Activated CD8-positive, alpha-beta T cell treated with anti-CD3 and anti-CD28 coated beads, Interleukin-2, amount 10 ng/mL, durations not matched to agents 7 days and 5 days (primary cell): ENCODE data around the gene GPR37. TPM values are rescaled to one million over a fixed set of nuclear protein-coding genes. Genes with fewer than 3 reads are reported as not detected.

Source experiments
- ATAC-seq: fragments of 150-1000 bp; cut with Tn5 transposase; one replicate; pipeline ENCODE4 v1.10.0; 2021; ENCODE audit warnings: moderate library complexity
- CTCF ChIA-PET: fragments of 350-600 bp; sonication (Branson Sonifier 250); formaldehyde crosslinking; loops from one replicate; lab custom pipeline; 2021; ENCODE audit warnings: antibody characterized with exemption; lab: Charles Lee
- POLR2A ChIA-PET: fragments of 350-600 bp; sonication (Branson Sonifier 250); formaldehyde crosslinking; loops from one replicate; lab custom pipeline; 2021; ENCODE audit warnings: antibody characterized with exemption; lab: Charles Lee
- DNase-seq: peaks from one replicate; pipeline ENCODE4 v3.0.0-alpha.2; 2020
- H3K27ac Mint-ChIP-seq: one replicate; pipeline ENCODE4 v1.8.0; 2021; ENCODE audit warnings: mild to moderate bottlenecking, mixed read lengths
- H3K27me3 Mint-ChIP-seq: one replicate; pipeline ENCODE4 v1.8.0; 2021; ENCODE audit warnings: low read depth, mixed read lengths
- H3K36me3 Mint-ChIP-seq: one replicate; pipeline ENCODE4 v1.8.0; 2021; ENCODE audit warnings: low read depth, mixed read lengths
- H3K4me1 Mint-ChIP-seq: one replicate; pipeline ENCODE4 v1.8.0; 2021; ENCODE audit warnings: low read depth, mixed read lengths
- H3K4me3 Mint-ChIP-seq: one replicate; pipeline ENCODE4 v1.8.0; 2021; ENCODE audit warnings: mild to moderate bottlenecking, mixed read lengths
- H3K9me3 Mint-ChIP-seq: one replicate; pipeline ENCODE4 v1.8.0; 2022; ENCODE audit warnings: mixed read lengths; ENCODE audit not compliant: insufficient read depth
- total RNA-seq, 2 experiments: library from RNA; stranded (reverse); gene quantifications; one replicate each; pipeline ENCODE4 v1.2.3, GENCODE V29; 2021

Gene GPR37, protein sequence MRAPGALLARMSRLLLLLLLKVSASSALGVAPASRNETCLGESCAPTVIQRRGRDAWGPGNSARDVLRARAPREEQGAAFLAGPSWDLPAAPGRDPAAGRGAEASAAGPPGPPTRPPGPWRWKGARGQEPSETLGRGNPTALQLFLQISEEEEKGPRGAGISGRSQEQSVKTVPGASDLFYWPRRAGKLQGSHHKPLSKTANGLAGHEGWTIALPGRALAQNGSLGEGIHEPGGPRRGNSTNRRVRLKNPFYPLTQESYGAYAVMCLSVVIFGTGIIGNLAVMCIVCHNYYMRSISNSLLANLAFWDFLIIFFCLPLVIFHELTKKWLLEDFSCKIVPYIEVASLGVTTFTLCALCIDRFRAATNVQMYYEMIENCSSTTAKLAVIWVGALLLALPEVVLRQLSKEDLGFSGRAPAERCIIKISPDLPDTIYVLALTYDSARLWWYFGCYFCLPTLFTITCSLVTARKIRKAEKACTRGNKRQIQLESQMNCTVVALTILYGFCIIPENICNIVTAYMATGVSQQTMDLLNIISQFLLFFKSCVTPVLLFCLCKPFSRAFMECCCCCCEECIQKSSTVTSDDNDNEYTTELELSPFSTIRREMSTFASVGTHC
- not detected for total RNA-seq

DNA sequence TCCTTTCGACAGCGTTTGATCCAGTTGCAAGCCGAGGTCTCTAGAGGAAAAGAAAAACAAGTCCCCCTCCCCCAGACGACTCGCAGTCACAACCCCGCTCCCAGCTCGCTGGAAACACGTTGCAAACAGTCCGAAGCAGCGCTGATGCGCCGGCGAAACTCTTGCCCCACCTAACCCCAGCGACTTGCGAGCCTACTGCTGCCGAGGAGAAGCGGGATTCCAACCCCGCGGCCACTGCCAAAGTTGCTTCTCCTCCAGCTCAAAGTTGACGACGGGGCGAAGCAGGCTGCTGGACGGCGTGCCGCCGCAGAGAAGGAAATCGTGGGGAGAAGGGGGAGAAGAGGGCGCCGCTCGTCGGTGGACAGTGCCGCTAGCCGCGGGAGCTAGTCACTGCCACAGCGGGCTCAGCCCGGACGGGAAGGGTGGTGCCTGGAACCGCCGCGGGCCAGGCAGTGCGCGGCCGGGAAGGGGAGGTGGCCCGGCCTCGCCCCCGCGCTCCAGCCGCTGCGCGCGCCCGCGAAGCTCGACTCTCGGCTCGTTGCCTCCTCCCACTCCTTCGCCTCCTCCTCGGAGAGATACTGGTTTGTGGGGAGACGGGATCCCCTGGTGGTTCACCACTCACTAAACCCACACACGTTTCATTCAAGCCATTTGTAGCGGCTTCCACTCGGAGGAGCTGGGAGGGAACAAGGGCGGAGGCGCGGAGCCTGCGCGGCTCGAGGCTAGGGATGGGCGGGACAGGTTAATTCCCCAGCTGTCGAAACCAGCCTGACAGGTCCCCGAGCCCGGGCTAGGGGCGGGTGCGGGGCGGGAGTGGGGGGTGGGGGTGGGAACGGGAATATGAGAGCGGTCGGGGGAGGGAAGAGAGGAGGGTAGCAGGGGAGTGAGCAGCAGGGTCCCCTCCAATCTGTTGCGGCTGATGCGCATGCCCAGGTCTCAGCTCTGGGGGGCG lies at the start of gene GPR37:
GPR37 (minus strand) TSS at position 392 of the 952 bp plus-strand sequence. CDS start 816 bp downstream, outside the sequence.
- peaks cover 53% of the 10 kb centered on the region for H3K27me3 Mint-ChIP-seq
- ATAC-seq, result peak; percentile 73
- CTCF ChIA-PET, result interaction anchor here (0.9 kb wide), 1 partner anchor 19 kb away, joined by 5 read pairs; no protein-coding TSS in a partner anchor
- H3K36me3 Mint-ChIP-seq, result no peaks in the 10 kb centered on the region
- H3K9me3 Mint-ChIP-seq, result no peaks in the 10 kb centered on the region
- peak within 1 kb of the TSS; percentile 67 for H3K4me3 Mint-ChIP-seq
- POLR2A ChIA-PET, result interaction anchor here (0.6 kb wide), 1 partner anchor 303 kb away, joined by 3 read pairs; no protein-coding TSS in a partner anchor
- H3K27ac Mint-ChIP-seq, result no peak within 1 kb of the TSS
- peak; percentile 33 for DNase-seq
- H3K4me1 Mint-ChIP-seq, result peaks cover 11% of the 10 kb centered on the region

DNA sequence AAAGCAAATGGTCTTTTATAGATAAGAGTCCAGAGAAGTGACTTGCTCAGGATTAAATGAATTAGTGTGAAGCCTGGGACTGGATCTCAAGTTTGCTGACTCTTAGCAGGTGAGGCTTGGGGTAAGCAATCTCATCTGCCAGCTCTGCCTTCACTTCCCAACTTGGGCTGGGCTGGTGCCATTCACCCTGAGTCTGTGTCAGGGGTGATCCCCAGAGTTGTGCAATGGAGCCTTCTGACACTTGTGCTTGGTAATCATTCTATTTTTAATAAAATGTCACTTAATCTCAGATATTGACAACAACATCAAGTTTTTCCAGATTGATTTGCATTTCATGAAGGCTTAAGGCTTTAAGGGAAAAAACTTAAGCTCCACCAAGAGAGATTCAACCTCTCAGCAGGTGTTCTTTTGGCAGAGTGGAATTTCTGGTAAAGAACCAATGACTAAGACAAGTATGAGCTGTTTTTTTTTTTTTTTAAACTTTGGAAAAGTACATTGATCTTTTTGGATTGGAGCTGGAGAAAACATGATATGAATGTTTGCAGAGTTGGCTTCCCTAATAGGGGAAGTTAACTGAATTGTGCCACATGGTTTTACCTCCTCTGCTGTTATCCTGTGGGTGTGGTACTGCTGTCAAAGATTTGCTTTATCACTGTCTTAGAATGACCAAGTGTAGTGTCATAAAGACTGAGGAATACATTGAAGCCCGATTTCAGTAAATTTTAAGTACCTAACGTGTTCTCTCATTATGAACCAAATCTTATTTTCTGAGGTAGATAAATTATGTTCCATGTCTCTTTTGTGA lies 48.6 kb upstream of the GPR37 start:
- peaks cover 10% of the 10 kb centered on the region for H3K27me3 Mint-ChIP-seq
- no peaks in the 10 kb centered on the region for H3K9me3 Mint-ChIP-seq
- H3K36me3 Mint-ChIP-seq, result no peaks in the 10 kb centered on the region
- ChIA-PET POLR2A (no interaction called here), CTCF (no interaction called here)
- ATAC-seq, result no peak
- no peaks in the 10 kb centered on the region for H3K4me1 Mint-ChIP-seq
- H3K4me3 Mint-ChIP-seq, result no peak overlapping the region
- no peak for DNase-seq
- no peak overlapping the region for H3K27ac Mint-ChIP-seq

DNA sequence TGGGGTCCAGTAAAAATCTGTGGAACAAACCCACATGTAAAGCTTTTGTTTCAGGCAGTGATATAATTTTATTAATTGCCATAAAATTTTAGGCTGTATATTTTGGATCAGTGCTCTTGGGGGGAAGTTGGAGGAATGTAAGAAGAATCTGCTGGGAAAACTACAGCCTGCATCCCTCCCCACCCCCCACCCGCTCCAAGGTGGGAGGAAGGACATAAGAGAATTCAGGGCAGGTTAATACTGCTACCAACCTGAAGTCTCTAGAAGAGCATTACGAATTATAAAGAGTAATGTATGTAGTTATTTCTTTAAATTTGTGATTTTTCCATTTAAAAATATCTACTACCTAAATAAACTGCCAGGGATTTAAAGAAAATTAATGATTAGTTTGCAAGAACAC lies 47.2 kb upstream of the GPR37 start:
- H3K36me3 Mint-ChIP-seq, result no peaks in the 10 kb centered on the region
- H3K4me1 Mint-ChIP-seq, result no peaks in the 10 kb centered on the region
- H3K27ac Mint-ChIP-seq, result no peak overlapping the region
- POLR2A ChIA-PET, result no interaction called here
- DNase-seq (no peak), ATAC-seq (no peak)
- CTCF ChIA-PET, result no interaction called here
- peaks cover 10% of the 10 kb centered on the region for H3K27me3 Mint-ChIP-seq
- no peak overlapping the region for H3K4me3 Mint-ChIP-seq
- H3K9me3 Mint-ChIP-seq, result no peaks in the 10 kb centered on the region

DNA sequence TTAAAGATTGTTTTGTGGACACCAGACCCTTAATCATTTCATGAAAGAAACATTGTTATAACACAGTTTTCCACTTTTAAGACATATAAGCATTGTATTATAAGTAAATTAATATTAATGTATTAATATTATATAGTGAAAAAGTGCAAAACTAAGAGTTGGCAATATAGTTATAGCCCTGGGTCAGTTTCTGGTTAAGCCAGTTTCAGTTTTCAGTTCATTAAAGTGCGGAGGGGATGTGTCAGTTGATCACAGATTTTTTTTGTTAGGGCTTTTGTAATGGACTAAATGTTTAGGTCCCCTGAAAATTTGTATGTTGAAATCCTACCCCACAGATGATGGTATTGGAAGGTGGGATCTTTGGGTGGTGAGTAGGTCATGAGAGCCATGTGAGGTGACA lies 45.7 kb upstream of the GPR37 start:
- CTCF ChIA-PET, result no interaction called here

DNA sequence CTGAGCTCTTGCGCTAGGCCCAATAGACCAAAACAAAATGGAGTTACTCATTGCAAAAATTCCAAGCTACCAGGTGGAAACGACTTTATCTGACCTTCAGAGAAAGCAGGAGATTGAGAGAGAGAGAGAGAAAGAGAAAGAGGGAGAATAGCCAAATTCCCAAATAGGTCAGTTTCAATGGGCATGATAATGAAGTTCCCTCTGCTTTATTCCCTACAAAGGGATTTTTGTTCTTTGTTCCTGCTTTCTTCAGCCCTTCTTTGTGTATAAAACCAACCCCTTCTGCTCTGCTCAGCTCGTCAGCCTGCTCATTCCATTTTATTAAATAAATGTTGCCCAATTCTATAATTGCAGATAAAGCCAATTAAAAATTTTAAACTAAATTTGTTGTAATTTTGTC lies 45.0 kb upstream of the GPR37 start:
- POLR2A ChIA-PET, result no interaction called here
- CTCF ChIA-PET, result no interaction called here
- H3K36me3 Mint-ChIP-seq, result no peaks in the 10 kb centered on the region
- ATAC-seq (no peak), DNase-seq (no peak)
- no peaks in the 10 kb centered on the region for H3K4me1 Mint-ChIP-seq
- H3K9me3 Mint-ChIP-seq, result no peaks in the 10 kb centered on the region
- H3K27ac Mint-ChIP-seq, result no peak overlapping the region
- no peak overlapping the region for H3K4me3 Mint-ChIP-seq
- H3K27me3 Mint-ChIP-seq, result peaks cover 10% of the 10 kb centered on the region

More for the DNA sequence above, 45.7 kb upstream of the GPR37 start:
- no peaks in the 10 kb centered on the region for H3K4me1 Mint-ChIP-seq
- H3K9me3 Mint-ChIP-seq, result no peaks in the 10 kb centered on the region
- POLR2A ChIA-PET, result no interaction called here
- no peak for DNase-seq
- no peak overlapping the region for H3K4me3 Mint-ChIP-seq
- H3K36me3 Mint-ChIP-seq, result no peaks in the 10 kb centered on the region
- no peak for ATAC-seq
- H3K27ac Mint-ChIP-seq, result no peak overlapping the region
- peaks cover 10% of the 10 kb centered on the region for H3K27me3 Mint-ChIP-seq

DNA sequence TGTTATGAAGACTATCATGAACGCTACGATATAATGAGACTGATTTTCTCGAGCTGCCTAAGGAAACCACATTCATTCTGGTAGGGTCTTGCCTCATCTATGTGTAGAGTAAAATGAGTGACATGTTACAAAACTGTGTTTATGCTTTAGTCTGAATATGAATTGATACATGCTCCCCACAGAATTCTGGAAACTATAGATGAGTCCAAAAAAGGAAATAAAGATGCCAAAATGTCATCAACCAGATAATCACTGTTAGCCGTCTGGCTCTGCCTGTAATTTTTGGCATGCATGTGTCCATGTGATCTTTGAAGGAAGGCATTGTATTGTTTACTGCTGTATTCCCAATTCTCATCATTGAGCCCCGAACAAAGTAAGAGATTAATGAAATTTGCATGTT lies 42.6 kb upstream of the GPR37 start:
- ATAC-seq (no peak), DNase-seq (no peak)
- H3K4me3 Mint-ChIP-seq, result no peak overlapping the region
- H3K27ac Mint-ChIP-seq, result no peak overlapping the region
- no peaks in the 10 kb centered on the region for H3K36me3 Mint-ChIP-seq
- ChIA-PET CTCF (no interaction called here), POLR2A (no interaction called here)
- H3K27me3 Mint-ChIP-seq, result peaks cover 5% of the 10 kb centered on the region
- no peaks in the 10 kb centered on the region for H3K4me1 Mint-ChIP-seq
- H3K9me3 Mint-ChIP-seq, result no peaks in the 10 kb centered on the region

DNA sequence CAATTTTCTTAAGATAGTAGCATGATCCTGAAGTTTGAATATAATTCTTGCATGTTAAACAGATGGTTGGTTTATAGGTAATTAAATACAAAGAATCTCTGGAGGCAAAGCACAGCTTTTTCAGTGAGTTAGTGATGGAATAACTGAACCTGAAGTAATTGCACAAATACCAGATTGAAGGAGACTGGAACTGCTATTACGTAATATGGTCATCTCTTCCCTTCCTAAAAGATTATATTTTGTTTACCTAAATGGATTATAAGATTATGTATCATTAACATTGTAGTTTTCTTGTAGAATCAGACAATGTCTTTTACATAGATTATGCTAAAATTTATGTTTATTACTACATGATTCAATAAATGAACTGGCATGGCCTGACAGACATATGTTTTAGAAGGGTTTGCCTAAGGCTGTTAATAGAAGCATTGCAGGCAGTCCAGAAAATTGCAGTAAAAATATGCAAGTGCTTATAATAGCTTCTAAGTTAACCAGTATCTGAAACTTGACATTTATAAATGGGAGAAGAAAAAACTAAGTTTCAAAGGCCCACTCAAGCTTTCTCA lies 35.8 kb upstream of the GPR37 start:
- Mint-ChIP-seq H3K36me3 (no peaks in the 10 kb centered on the region), H3K27me3 (peaks cover 3% of the 10 kb centered on the region), H3K9me3 (no peaks in the 10 kb centered on the region), H3K27ac (no peak overlapping the region), H3K4me1 (no peaks in the 10 kb centered on the region), H3K4me3 (no peak overlapping the region)
- ChIA-PET CTCF (no interaction called here), POLR2A (no interaction called here)
- no peak for DNase-seq
- no peak for ATAC-seq

DNA sequence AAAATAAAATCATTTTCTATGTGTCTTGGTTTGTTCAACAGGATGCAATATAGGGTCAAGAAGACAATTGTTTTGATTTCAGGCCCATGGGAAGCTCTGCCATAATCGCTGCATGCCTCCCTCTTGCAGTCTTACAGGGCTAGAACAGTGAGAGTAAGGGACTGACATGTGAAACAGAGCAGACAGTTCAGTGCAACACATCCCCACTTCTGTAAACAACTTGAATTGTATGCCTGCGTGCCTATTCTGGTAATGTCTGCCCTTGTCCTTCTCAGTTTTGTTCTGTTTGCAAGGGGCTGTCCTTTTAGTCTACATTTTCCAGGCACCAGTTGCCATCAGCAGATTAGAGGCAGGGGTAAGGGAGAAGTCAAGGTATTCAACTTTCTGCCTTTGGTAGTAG lies 34.8 kb upstream of the GPR37 start:
- Mint-ChIP-seq H3K36me3 (no peaks in the 10 kb centered on the region), H3K27me3 (peaks cover 5% of the 10 kb centered on the region), H3K4me1 (no peaks in the 10 kb centered on the region), H3K9me3 (no peaks in the 10 kb centered on the region), H3K4me3 (no peak overlapping the region), H3K27ac (no peak overlapping the region)
- ChIA-PET CTCF (no interaction called here), POLR2A (no interaction called here)
- ATAC-seq (no peak), DNase-seq (no peak)

DNA sequence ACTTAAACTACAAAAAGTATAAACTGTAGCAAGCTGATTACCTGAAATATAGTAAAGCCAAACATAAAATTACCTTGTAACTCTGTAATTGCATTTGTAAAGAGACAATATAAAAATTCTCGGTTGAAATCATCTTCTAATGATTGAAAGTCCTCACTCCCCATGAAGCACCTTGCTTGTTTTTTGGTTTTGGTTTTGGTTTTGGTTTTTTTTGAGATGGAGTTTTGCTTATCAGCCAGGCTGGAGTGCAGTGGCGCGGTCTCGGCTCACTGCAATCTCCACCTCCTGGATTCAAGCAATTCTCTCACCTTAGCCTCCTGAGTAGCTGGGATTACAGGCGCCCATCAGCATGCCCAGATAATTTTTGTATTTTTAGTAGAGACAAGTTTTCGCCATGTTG lies 33.9 kb upstream of the GPR37 start:
- no peak overlapping the region for H3K4me3 Mint-ChIP-seq
- no peaks in the 10 kb centered on the region for H3K9me3 Mint-ChIP-seq
- ATAC-seq (no peak), DNase-seq (no peak)
- H3K36me3 Mint-ChIP-seq, result no peaks in the 10 kb centered on the region
- POLR2A ChIA-PET, result no interaction called here
- H3K4me1 Mint-ChIP-seq, result no peaks in the 10 kb centered on the region
- peaks cover 5% of the 10 kb centered on the region for H3K27me3 Mint-ChIP-seq
- H3K27ac Mint-ChIP-seq, result no peak overlapping the region
- CTCF ChIA-PET, result no interaction called here

DNA sequence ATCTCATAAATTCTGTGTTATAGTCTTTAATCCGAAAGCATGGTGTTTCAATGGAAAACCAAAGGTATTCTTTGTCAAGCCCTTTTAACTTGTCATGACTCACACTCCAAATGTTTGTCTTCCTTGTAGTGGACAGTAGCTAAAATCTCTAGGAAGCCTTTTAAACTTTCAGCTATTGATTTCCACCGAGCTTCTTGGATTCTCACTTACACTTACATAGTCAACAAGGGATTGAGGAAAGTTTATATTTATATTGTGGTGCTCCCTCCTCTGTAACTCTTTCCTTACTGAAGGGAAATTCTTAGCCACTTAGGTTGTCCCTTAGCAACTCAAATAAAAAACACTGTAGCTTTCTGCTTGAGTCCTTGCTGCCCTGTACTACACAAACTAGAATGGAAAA lies 31.2 kb upstream of the GPR37 start:
- POLR2A ChIA-PET, result no interaction called here
- Mint-ChIP-seq H3K27ac (no peak overlapping the region), H3K27me3 (peaks cover 10% of the 10 kb centered on the region)

DNA sequence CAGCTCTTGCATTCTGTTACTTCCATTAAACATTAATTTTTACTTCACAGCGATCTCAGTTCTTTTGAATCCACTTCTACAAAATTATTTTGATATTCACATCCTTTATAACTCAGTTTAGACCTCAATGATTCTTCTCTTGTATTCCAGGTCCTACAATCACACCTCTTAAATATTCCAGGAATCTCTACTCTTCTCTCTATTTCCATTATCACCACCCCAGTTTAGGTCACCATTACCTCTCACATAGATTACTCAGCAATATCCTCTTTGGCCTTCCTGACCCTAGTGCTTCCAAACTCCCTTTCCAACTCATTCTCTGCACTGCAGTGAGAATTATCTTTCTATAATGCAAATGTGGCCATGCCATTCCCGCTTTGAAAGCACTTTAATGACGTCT lies 27.1 kb upstream of the GPR37 start:
- Mint-ChIP-seq H3K9me3 (no peaks in the 10 kb centered on the region), H3K27ac (no peak overlapping the region), H3K36me3 (no peaks in the 10 kb centered on the region), H3K4me1 (no peaks in the 10 kb centered on the region), H3K27me3 (peaks cover 18% of the 10 kb centered on the region), H3K4me3 (no peak overlapping the region)
- DNase-seq, result no peak
- no peak for ATAC-seq
- POLR2A ChIA-PET, result no interaction called here
- CTCF ChIA-PET, result no interaction called here

More for the DNA sequence above, 31.2 kb upstream of the GPR37 start:
- Mint-ChIP-seq H3K4me3 (no peak overlapping the region), H3K4me1 (no peaks in the 10 kb centered on the region), H3K36me3 (no peaks in the 10 kb centered on the region), H3K9me3 (no peaks in the 10 kb centered on the region)
- DNase-seq, result no peak
- ATAC-seq, result no peak
- CTCF ChIA-PET, result no interaction called here
